ENCODE measurements around the gene MMP21. TPM values are rescaled to one million over a fixed set of nuclear protein-coding genes. Genes with fewer than 3 reads are reported as not detected.

The MMP21 gene
- total RNA-seq, 1 experiment from 2014 or later: not detected

DNA sequence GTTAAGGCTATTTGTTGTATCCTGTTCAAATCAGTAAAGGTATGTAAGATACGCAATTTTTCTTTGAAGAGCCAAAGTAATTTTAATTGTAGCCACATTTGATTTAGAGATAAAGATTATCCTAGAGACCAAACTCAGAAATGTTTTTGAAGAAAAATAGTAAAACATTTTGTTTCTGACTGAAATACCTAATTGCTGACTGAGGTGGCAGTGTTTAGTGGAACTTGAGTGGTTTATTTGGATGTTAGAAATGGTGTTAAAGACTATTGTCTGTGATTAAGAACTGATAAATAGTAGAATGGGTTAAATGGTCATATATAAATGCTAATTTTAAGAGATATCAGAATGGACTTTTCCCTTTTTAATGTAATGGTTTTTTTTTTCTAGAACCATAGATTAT lies 40.8 kb downstream of the MMP21 start:
- Histone ChIP-seq H3K18ac (ENCODE audit: insufficient read length, low read depth, low read length) (no peak overlapping the region), H2AK5ac (ENCODE audit: insufficient read length, low read length) (no peak overlapping the region), H3K9me3 (ENCODE audit: control insufficient read depth, low read depth, low read length) (no peaks in the 10 kb centered on the region), H3K9ac (ENCODE audit: extremely low read depth, insufficient read length, low read length) (no peak overlapping the region), H4K5ac (ENCODE audit: insufficient read length, low read depth, low read length) (no peak overlapping the region), H3K14ac (ENCODE audit: insufficient read depth, low read length) (no peak overlapping the region), H3K4me1 (ENCODE audit: insufficient read depth, low read length) (no peaks in the 10 kb centered on the region), H4K20me1 (ENCODE audit: control insufficient read depth, insufficient read depth, insufficient read length) (no peaks in the 10 kb centered on the region), H3K56ac (ENCODE audit: insufficient read length, low read depth, low read length) (no peak overlapping the region), H2BK20ac (ENCODE audit: low read depth, low read length, poor library complexity, severe bottlenecking) (no peak overlapping the region), H3K79me2 (ENCODE audit: insufficient read depth, low read length) (no peaks in the 10 kb centered on the region), H3K79me1 (ENCODE audit: insufficient read depth, low read depth, low read length, poor library complexity, severe bottlenecking) (no peaks in the 10 kb centered on the region), H3K27ac (ENCODE audit: insufficient read length, low read depth, low read length) (no peak overlapping the region), H2BK5ac (ENCODE audit: insufficient read length, low read length) (no peak overlapping the region), H2BK15ac (ENCODE audit: low read depth, low read length) (no peak overlapping the region), H3K4ac (ENCODE audit: low read depth, low read length) (no peak overlapping the region), H4K8ac (replicated peaks; ENCODE audit: insufficient read length, low read depth, low read length) (no peak overlapping the region), H3K4me2 (ENCODE audit: insufficient read depth, insufficient read length, low read length) (no peak overlapping the region), H3K23ac (ENCODE audit: insufficient read length, low read depth, low read length) (no peak overlapping the region), H2BK12ac (ENCODE audit: insufficient read length, low read depth, low read length) (no peak overlapping the region), H4K91ac (ENCODE audit: insufficient read length, low read depth, low read length) (no peak overlapping the region), H3K27me3 (ENCODE audit: insufficient read depth, low read length) (no peaks in the 10 kb centered on the region), H3K23me2 (ENCODE audit: insufficient read length, low read depth, low read length, poor library complexity, severe bottlenecking) (no peaks in the 10 kb centered on the region), H2BK120ac (ENCODE audit: low read depth, low read length, poor library complexity, severe bottlenecking) (no peak overlapping the region), H3T11ph (ENCODE audit: low read length) (no peak overlapping the region), H2AFZ (ENCODE audit: low read length) (no peak overlapping the region)
- TF ChIP-seq, protein P1, sequence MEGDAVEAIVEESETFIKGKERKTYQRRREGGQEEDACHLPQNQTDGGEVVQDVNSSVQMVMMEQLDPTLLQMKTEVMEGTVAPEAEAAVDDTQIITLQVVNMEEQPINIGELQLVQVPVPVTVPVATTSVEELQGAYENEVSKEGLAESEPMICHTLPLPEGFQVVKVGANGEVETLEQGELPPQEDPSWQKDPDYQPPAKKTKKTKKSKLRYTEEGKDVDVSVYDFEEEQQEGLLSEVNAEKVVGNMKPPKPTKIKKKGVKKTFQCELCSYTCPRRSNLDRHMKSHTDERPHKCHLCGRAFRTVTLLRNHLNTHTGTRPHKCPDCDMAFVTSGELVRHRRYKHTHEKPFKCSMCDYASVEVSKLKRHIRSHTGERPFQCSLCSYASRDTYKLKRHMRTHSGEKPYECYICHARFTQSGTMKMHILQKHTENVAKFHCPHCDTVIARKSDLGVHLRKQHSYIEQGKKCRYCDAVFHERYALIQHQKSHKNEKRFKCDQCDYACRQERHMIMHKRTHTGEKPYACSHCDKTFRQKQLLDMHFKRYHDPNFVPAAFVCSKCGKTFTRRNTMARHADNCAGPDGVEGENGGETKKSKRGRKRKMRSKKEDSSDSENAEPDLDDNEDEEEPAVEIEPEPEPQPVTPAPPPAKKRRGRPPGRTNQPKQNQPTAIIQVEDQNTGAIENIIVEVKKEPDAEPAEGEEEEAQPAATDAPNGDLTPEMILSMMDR (conservative IDR thresholded peaks at IDR 0.05): peak; percentile 40; the same call in 2 of the 3 replicates
- H3K4me3 Mint-ChIP-seq: no peak overlapping the region
- WGBS (ENCODE audit: extremely low coverage, insufficient read length, low lambda C conversion rate): no CpG with 5 or more reads among the region's 1 CpG
- H3K4me1 Mint-ChIP-seq: no peaks in the 10 kb centered on the region
- peaks cover 34 to 95% (median 81%) of the 10 kb centered on the region in 3 experiments for H3K36me3 Mint-ChIP-seq (ENCODE audit: insufficient read depth in 1 of 3, low read depth in 3 of 3)
- no peak for DNase-seq
- no peak overlapping the region for H3K27ac Mint-ChIP-seq
- H3K27me3 Mint-ChIP-seq (ENCODE audit: low read depth): no peaks in the 10 kb centered on the region; the same call in 1 of the 2 replicates
- H3K9me3 Mint-ChIP-seq: no peaks in the 10 kb centered on the region

All from H9 (cell line).